GM12873 (cell line): ENCODE results near the gene DYNLT1.

Source experiments
- TF ChIP-seq, protein P1 (sequence below): IDR thresholded peaks from 2 replicates; pipeline ENCODE4 v1.5.1; 2012; ENCODE audit warnings: low read depth, mild to moderate bottlenecking, moderate library complexity, low read length, control low read depth; ENCODE audit not compliant: insufficient read depth; ENCODE audit errors: missing control alignments

Gene DYNLT1

GRCh38 chr6:158611541-158612370 is 32.8 kb downstream of the DYNLT1 start:
- TF ChIP-seq, protein P1, sequence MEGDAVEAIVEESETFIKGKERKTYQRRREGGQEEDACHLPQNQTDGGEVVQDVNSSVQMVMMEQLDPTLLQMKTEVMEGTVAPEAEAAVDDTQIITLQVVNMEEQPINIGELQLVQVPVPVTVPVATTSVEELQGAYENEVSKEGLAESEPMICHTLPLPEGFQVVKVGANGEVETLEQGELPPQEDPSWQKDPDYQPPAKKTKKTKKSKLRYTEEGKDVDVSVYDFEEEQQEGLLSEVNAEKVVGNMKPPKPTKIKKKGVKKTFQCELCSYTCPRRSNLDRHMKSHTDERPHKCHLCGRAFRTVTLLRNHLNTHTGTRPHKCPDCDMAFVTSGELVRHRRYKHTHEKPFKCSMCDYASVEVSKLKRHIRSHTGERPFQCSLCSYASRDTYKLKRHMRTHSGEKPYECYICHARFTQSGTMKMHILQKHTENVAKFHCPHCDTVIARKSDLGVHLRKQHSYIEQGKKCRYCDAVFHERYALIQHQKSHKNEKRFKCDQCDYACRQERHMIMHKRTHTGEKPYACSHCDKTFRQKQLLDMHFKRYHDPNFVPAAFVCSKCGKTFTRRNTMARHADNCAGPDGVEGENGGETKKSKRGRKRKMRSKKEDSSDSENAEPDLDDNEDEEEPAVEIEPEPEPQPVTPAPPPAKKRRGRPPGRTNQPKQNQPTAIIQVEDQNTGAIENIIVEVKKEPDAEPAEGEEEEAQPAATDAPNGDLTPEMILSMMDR = no peak

- TF ChIP-seq, protein P1 = no peak
These were observed 33.5 kb downstream of the DYNLT1 start for GRCh38 chr6:158611039-158611438.

DNA sequence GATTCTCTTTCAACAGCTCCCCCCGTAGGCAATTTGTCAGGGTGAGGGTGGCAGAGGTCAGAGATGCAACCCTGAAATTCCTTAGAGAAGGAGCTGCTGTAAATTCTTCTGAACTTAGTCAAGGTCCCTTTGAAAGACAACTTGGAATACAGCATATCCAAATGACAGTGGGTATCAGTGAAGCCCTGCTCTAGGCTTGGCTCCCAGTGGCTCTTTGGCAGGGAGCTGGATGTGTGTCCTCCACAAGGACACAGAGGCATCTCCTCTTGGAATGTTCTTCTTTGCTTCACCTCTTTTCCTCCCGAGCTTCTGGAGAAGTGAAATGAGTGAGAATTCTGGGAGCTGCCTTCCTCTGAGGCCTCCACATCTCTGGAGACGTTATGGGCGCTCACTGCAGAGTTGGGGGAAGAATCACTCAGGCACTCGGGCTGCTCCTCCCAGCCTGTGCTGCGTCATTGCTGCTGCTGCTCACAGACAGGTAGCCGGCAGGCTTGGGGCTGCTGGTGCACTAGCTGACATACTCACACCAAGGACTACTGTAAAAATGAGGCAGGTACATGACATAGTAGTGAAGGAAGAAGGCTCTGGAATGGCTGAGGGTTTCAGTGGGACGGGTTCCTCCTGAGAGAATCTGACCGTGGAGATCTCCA is 34.1 kb downstream of the DYNLT1 start:
- TF ChIP-seq, protein P1 = no peak

DNA sequence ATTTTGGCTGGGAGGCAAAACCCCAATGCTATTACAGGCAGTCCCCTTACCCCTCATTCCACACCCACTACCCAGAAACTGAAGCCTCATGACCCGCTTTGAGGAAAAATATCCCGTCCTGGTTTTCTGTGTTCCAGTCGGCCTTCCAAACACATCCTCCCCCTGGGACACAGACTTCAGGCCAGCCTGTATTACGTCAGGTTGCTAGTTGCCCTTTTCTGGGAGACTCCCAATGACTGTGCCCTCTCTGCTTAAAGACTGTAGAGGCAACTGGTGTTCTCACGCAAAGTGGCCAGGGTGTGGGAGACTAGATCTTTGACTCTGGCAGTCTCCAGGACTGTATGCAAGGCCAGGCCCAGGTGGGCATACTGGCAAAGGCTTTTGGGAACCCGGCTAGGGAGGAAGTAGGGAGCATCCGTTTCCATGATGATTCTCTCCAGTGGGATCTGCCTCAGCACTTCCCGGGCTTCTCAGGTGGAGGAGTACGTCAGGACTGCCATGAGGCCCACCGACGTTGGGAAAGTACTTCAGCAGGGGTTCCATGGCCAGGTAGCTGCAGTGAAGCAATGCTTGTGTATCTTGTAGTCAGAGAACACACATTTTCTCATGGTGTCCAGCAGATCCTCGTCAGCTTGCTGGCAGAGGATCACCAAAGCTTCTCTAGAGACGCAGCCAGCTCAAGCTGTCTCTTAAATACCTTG is 34.9 kb downstream of the DYNLT1 start:
- TF ChIP-seq, protein P1 = no peak

GRCh38 chr6:158608221-158608620 is 36.3 kb downstream of the DYNLT1 start:
- TF ChIP-seq, protein P1 = no peak

GRCh38 chr6:158607411-158608170 is 37.0 kb downstream of the DYNLT1 start:
- TF ChIP-seq, protein P1 = no peak
